Esophagus muscularis mucosa (tissue), 4 donors: Measurements from ENCODE around the gene ACSBG1. TPM values are rescaled to one million over a fixed set of nuclear protein-coding genes. Genes with fewer than 3 reads are reported as not detected.

Experiments
- DNase-seq: peaks from one replicate; pipeline ENCODE4 v3.0.0-alpha.2; 2017; ENCODE audit errors: extremely low spot score
- H3K27ac ChIP-seq, 4 donors: fragments of 200-600 bp; sonication (generic); replicated peaks in 1 of 4; 1 replicate in 3 of 4; 2 replicates in 1 of 4; pipeline ENCODE4 v1.5.1; 2016 to 2019; ENCODE audit warnings: mild to moderate bottlenecking in 1 of 4
- H3K27me3 ChIP-seq, 4 donors: fragments of 200-600 bp; sonication (generic); one replicate each; pipeline versions ENCODE4 v1.5.1 to v1.6.0; 2016 to 2019
- H3K36me3 ChIP-seq, 4 donors: fragments of 200-600 bp; sonication (generic); one replicate each; pipeline ENCODE4 v1.5.1; 2016 to 2019
- H3K4me1 ChIP-seq, 4 donors: fragments of 200-600 bp; sonication (generic); one replicate each; pipeline ENCODE4 v1.5.1; 2016 to 2019
- H3K4me3 ChIP-seq, 4 donors: fragments of 200-600 bp; sonication (generic); 1 replicate in 2 of 4; 2 replicates in 2 of 4; pipeline ENCODE4 v1.5.1; 2016 to 2019; ENCODE audit warnings: mild to moderate bottlenecking in 4 of 4, moderate library complexity in 1 of 4
- H3K9me3 ChIP-seq, 4 donors: fragments of 200-600 bp; sonication (generic); 1 replicate in 3 of 4; 2 replicates in 1 of 4; pipeline ENCODE4 v1.5.1; 2016 to 2019
- EP300 ChIP-seq: sonication (generic); formaldehyde crosslinking; IDR thresholded peaks from one replicate; pipeline ENCODE4 v1.6.1; 2017; ENCODE audit warnings: antibody characterized with exemption
- POLR2A ChIP-seq: fragments of 450-650 bp; IDR thresholded peaks from one replicate; pipeline ENCODE4 v1.6.1; 2017; ENCODE audit warnings: antibody characterized with exemption, moderate library complexity, mild to moderate bottlenecking, low read depth
- POLR2AphosphoS5 ChIP-seq, 2 donors: sonication (generic); formaldehyde crosslinking; IDR thresholded peaks; one replicate each; pipeline ENCODE4 v1.6.1; 2017; ENCODE audit warnings: antibody characterized with exemption in 2 of 2
- WGBS: methylation state at CpG from one replicate; pipeline ENCODE4 v1.1.5; 2018; 5-methylcytosine and 5-hydroxymethylcytosine counted together
- intact Hi-C: fragments of 100-400 bp; cut with DNase I; formaldehyde crosslinking; loops from one replicate; pipeline ENCODE4 v1.15.1; 2023
- total RNA-seq, 4 donors: library from RNA; depleted of rRNA; stranded (reverse); fragments of >200 nt; gene quantifications; one replicate each; pipeline versions ENCODE4 v1.1.0 to v1.2.1, GENCODE V29; 2016
- TF ChIP-seq, protein P1 (sequence below), 3 experiments: fragments of 200-600 bp in 2 of 3; fragments of 450-650 bp in 1 of 3; sonication (generic) in 2 of 3; IDR thresholded peaks; one replicate each; pipeline ENCODE4 v1.5.1; 2017 to 2019; ENCODE audit warnings: antibody characterized with exemption in 3 of 3, mild to moderate bottlenecking in 2 of 3, moderate library complexity in 1 of 3

ACSBG1 gene
- total RNA-seq, 4 donors from 2014 or later, result 0.33 to 2.5 (median 1.8) TPM

DNA sequence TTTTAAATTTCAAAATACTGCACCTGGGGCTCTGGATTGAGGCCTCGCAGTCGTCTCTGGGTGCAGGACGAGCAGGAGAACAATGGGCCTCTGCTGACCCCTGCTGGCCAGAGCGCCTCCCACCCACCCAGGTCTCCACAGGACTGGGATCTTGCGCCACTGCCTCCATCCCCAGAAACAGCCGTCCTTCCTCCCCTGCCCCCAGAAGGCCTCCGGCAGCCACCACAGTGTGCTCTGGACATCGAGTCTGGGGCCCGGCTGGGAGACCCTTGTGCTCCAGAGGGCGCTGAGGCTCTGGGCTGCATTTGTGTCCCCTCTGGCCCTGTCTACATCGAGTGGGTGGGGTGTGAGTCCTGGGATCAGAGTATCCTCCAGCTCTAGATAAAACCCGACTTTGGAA lies 6.7 kb upstream of the ACSBG1 start:
- H3K36me3 ChIP-seq, result no peaks in the 10 kb centered on the region
- DNase-seq, result peak; percentile 96
- no peaks in the 10 kb centered on the region for H3K9me3 ChIP-seq
- 13% methylated on average over 8 of the region's 12 CpGs for WGBS
- no peak overlapping the region for H3K27ac ChIP-seq
- TF ChIP-seq, protein P1, sequence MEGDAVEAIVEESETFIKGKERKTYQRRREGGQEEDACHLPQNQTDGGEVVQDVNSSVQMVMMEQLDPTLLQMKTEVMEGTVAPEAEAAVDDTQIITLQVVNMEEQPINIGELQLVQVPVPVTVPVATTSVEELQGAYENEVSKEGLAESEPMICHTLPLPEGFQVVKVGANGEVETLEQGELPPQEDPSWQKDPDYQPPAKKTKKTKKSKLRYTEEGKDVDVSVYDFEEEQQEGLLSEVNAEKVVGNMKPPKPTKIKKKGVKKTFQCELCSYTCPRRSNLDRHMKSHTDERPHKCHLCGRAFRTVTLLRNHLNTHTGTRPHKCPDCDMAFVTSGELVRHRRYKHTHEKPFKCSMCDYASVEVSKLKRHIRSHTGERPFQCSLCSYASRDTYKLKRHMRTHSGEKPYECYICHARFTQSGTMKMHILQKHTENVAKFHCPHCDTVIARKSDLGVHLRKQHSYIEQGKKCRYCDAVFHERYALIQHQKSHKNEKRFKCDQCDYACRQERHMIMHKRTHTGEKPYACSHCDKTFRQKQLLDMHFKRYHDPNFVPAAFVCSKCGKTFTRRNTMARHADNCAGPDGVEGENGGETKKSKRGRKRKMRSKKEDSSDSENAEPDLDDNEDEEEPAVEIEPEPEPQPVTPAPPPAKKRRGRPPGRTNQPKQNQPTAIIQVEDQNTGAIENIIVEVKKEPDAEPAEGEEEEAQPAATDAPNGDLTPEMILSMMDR (IDR thresholded peaks at IDR 0.05), result peak; percentile 87 to 95 (median 88)
- no peak for TF ChIP-seq POLR2A
- no peak for TF ChIP-seq EP300
- TF ChIP-seq POLR2AphosphoS5 (IDR thresholded peaks at IDR 0.05), result no peak
- no peak overlapping the region for H3K4me3 ChIP-seq
- peaks cover 0 to 6% (median 5%) of the 10 kb centered on the region in 4 donors for H3K4me1 ChIP-seq
- intact Hi-C loops, result loop anchor here (5.0 kb wide), 3 partner anchors 64 to 284 kb away; no protein-coding TSS in a partner anchor
- no peaks in the 10 kb centered on the region for H3K27me3 ChIP-seq

DNA sequence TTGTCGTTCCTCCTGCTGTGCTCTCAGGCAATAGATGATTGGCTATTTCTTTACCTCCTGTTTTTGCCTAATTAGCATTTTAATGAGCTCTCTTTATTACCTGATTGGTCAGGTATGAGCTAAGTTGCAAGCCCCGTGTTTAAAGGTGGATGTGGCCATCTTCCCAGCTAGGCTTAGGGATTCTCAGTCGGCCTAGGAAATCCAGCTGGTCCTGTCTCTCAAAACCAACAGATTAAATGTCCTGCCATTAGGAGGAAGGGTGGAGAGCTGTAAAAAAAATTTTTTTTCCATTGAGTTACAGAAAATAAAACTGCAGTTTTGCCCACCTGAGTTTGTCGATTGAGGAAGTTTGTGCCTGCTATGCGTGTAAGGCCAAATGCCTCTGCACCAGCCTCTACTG lies 5.4 kb upstream of the ACSBG1 start:
- no peak for DNase-seq
- TF ChIP-seq POLR2A (no peak), EP300 (no peak), POLR2AphosphoS5 (IDR thresholded peaks at IDR 0.05) (no peak)
- TF ChIP-seq, protein P1 (IDR thresholded peaks at IDR 0.05), result no peak
- Histone ChIP-seq H3K27me3 (no peaks in the 10 kb centered on the region), H3K4me1 (peaks cover 0 to 6% (median 5%) of the 10 kb centered on the region in 4 donors), H3K9me3 (no peaks in the 10 kb centered on the region), H3K4me3 (no peak overlapping the region), H3K27ac (no peak overlapping the region), H3K36me3 (no peaks in the 10 kb centered on the region)
- intact Hi-C loops, result loop anchor here (5.0 kb wide), 3 partner anchors 63 to 283 kb away; no protein-coding TSS in a partner anchor
- WGBS, result 92% methylated on average over 5 of the region's 5 CpGs

DNA sequence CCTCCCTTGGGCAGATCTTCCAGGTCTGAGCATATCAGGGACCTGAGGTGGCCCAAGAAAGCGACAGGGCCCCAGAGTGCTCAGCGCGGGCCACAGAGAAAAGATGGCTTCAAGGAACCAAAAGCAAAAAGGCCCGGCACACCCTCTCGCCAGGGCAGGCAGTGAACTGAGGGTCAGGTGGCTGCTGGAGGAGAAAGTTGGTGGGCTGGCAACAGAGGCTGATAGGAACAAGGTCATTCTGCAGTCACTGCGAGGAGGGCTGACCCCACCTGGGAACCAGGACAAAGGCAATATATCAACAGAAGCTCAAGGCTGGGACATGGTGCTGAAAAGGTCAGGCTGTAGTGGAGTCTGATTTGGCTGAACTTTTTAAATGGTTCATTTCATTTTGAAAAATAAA lies 2.8 kb upstream of the ACSBG1 start:
- Histone ChIP-seq H3K9me3 (no peaks in the 10 kb centered on the region), H3K36me3 (no peaks in the 10 kb centered on the region), H3K27ac (no peak overlapping the region), H3K4me1 (peaks cover 0 to 6% (median 0%) of the 10 kb centered on the region in 4 donors), H3K4me3 (no peak overlapping the region), H3K27me3 (peaks cover 0 to 3% (median 0%) of the 10 kb centered on the region in 4 donors)
- WGBS, result 80% methylated on average over 6 of the region's 6 CpGs
- TF ChIP-seq POLR2AphosphoS5 (IDR thresholded peaks at IDR 0.05) (no peak), POLR2A (no peak)
- TF ChIP-seq, protein P1 (IDR thresholded peaks at IDR 0.05), result no peak
- no peak for DNase-seq
- intact Hi-C loops, result no loop called here

DNA sequence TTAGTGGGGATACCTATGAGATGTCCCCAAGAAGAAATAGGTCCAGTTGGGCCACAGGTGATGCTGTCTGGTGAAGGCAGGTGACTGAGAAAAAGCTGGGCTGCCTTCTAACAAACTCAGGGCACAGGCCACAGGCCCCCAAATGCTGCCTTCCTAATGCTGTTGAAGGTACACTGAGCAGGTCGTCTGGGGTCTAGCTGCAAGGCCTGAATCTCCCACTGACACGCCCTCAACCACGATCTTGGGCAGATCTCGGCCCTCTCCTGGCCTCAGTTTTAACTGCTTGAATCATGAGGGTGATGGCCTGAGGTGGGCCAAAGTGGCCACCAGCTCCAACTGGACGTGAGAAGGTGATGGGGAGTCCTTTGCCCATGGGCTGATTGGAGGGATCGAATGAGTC lies 2.1 kb upstream of the ACSBG1 start:
- TF ChIP-seq, protein P1 (IDR thresholded peaks at IDR 0.05), result no peak
- TF ChIP-seq POLR2AphosphoS5 (IDR thresholded peaks at IDR 0.05) (no peak), EP300 (no peak), POLR2A (no peak)
- Histone ChIP-seq H3K27ac (no peak overlapping the region), H3K9me3 (no peaks in the 10 kb centered on the region), H3K4me1 (peaks cover 0 to 6% (median 0%) of the 10 kb centered on the region in 4 donors), H3K4me3 (no peak overlapping the region), H3K36me3 (no peaks in the 10 kb centered on the region), H3K27me3 (peaks cover 0 to 3% (median 0%) of the 10 kb centered on the region in 4 donors)
- intact Hi-C loops, result no loop called here
- WGBS, result 92% methylated on average over 6 of the region's 6 CpGs
- DNase-seq, result no peak

DNA sequence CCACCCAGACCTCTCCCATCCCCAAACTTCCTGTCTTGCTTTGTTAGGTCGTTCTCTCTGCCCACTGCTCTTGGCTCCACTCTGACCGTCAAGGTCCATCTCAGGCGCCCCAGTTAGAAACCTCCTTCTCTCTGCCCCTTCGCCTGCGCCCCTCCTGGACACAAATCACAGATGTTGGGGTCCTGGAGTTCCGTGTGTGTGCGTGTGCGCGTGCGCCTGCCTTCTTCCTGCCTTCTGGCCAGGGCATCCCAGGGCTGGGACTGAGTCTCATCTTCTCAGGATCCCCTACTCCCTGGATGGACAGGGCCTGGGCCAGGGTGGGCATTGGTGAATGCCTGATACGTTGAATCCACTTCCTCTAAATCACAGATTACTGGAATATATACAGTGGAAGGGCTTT lies 869 bp downstream of the ACSBG1 start:
- Histone ChIP-seq H3K27ac (no peak overlapping the region), H3K27me3 (peaks cover 0 to 3% (median 0%) of the 10 kb centered on the region in 4 donors), H3K4me3 (no peak overlapping the region), H3K9me3 (no peaks in the 10 kb centered on the region), H3K36me3 (no peaks in the 10 kb centered on the region), H3K4me1 (no peaks in the 10 kb centered on the region)
- no peak for DNase-seq
- TF ChIP-seq, protein P1 (IDR thresholded peaks at IDR 0.05), result no peak
- TF ChIP-seq POLR2A (no peak), EP300 (no peak), POLR2AphosphoS5 (IDR thresholded peaks at IDR 0.05) (no peak)
- WGBS, result 72% methylated on average over 11 of the region's 11 CpGs
- intact Hi-C loops, result no loop called here
